GM18867 (cell line): ENCODE measurements around the gene PEX10.

Experiments used
- ATAC-seq: cut with Tn5 transposase; IDR thresholded peaks from one replicate; pipeline ENCODE4 v1.9.1; 2021; ENCODE audit warnings: mild to moderate bottlenecking, moderate library complexity; ENCODE audit not compliant: unreplicated experiment

Gene PEX10

GRCh38 chr1:2376261-2376741, 36.1 kb downstream of the PEX10 start:
- no peak for ATAC-seq

GRCh38 chr1:2375923-2376260, 36.5 kb downstream of the PEX10 start:
- ATAC-seq: no peak

- ATAC-seq: no peak
Observed at GRCh38 chr1:2375246-2375922, 37.0 kb downstream of the PEX10 start.

- no peak for ATAC-seq
Observed at GRCh38 chr1:2374252-2375155, 37.9 kb downstream of the PEX10 start.

- ATAC-seq: no peak
Observed at GRCh38 chr1:2373551-2374251, 38.7 kb downstream of the PEX10 start.

- no peak for ATAC-seq
Observed at GRCh38 chr1:2372551-2373490, 39.5 kb downstream of the PEX10 start.

- ATAC-seq: no peak
Observed at GRCh38 chr1:2368053-2368744, 44.2 kb downstream of the PEX10 start.

GRCh38 chr1:2363847-2364513, 48.4 kb downstream of the PEX10 start:
- ATAC-seq: no peak

- ATAC-seq: no peak
Observed at GRCh38 chr1:2360588-2361364, 51.6 kb downstream of the PEX10 start.

- ATAC-seq: no peak
Observed at GRCh38 chr1:2358651-2359640, 53.4 kb downstream of the PEX10 start.

GRCh38 chr1:2358072-2358471, 54.3 kb downstream of the PEX10 start:
- ATAC-seq: no peak

- no peak for ATAC-seq
Observed at GRCh38 chr1:2356911-2357845, 55.2 kb downstream of the PEX10 start.

GRCh38 chr1:2356401-2356800, 56.0 kb downstream of the PEX10 start:
- no peak for ATAC-seq

GRCh38 chr1:2355373-2356261, 56.7 kb downstream of the PEX10 start:
- no peak for ATAC-seq
